T-helper 2 cell (primary cell): ENCODE results near the gene SNED1.

Experiments used
- DNase-seq, 5 experiments: peaks; one replicate each; pipeline versions ENCODE4 v3.0.0 to v3.0.0-alpha.2; 2012 to 2022

SNED1 gene

DNA sequence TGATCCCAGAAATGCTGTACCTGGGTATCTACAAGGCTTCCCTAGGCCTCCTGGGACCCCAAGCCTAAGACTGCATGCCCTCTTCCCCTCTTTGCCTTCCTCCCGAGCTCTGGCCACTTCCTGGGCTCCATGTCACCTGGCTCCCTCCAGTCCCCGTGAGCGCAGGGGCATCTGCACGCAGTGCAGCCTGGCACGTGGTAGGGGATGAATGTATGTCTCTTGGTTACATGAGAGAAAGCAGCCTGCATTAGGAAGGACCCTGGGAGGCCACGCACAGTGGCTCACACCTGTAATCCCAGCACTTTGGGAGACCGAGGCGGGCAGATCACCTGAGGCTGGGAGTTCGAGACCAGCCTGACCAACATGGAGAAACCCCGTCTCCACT lies 135.0 kb downstream of the SNED1 start:
- DNase-seq = no peak

DNA sequence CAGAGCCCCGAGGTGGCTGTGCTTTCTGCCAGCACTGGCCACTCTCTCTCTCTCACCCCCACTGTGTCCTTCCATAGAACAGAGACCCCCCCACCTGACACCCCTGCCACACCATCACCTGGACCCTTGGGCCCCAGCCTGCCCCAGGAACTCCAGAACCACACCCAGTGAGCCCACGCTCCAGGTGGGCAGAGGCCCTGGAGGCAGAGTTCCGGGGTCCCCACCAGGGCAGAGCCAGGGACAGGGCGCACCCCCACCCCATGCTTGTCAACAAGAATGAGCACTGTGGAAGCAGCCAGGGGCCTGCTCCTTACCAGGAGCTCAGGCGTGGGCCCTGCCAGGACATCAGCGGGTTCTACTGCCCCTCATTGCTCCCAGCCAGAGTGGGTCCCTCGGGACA lies 136.3 kb downstream of the SNED1 start:
- DNase-seq = no peak

DNA sequence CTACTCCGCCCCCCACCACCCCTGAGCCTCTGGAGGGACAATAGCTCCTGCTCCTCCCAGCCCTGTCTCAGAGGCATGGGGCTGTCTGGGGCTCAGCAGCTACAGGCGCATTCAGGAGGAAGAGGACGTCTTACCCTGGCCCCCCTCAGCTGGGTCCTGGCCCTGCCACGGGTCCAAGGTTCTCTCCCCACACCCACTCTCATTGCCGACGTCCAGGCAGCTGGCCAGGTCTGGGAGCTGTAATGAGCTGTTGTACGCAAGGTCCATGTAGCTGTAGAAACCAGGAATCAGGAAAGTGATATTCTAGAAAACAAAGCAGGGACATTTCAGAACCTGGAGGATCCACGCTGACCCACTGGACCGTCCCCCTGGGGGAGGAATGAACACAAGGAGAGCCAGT lies 137.3 kb downstream of the SNED1 start:
- DNase-seq = no peak

DNA sequence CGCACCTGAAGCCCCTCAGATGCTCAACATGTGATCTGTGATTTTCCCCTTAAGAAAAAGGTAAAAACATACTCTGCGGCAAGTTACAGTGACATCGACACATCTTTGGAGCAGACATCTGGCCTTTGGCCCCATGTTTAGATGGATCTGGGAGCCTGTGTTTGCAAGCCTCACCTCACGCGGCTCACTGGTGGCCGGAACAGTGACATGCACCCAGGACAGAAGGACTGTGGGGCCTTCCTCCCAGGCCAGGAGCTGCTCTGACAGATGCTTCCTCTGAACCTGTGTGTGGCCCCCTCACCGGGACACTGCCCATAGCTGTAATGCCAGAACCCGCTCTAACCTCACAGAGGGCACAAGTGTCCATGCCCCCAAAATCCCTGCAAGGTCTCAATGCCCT lies 137.8 kb downstream of the SNED1 start:
- DNase-seq = no peak

DNA sequence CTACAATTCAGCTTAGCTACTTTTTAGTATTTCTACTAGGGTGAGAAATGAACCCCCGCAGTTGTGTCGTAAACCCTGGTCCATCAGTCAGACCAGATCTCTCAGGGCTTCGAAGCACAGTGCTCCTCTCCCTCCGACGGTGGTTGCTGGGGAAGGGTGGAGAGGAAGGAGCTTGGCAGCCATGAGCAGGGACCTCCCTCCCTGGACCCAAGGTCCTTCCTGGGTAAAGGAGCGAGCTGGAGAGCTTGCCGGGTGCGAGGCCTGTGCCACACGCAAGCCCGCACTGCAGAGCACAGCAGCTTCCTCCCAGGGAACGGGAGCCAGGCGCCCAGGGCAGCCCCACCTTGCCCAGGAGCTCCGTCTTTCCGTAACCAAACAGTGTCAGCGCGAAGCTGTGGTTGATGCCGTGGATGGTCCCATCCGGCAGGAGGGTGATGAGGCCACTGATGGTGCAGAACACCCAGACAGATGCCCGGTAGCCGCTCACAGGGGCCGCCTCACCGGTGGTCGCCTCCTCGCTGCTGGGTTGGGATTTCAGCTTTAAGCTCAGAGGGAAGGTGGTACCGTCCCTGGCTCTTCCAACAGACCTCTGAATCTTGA lies 138.3 kb downstream of the SNED1 start:
- no peak for DNase-seq

DNA sequence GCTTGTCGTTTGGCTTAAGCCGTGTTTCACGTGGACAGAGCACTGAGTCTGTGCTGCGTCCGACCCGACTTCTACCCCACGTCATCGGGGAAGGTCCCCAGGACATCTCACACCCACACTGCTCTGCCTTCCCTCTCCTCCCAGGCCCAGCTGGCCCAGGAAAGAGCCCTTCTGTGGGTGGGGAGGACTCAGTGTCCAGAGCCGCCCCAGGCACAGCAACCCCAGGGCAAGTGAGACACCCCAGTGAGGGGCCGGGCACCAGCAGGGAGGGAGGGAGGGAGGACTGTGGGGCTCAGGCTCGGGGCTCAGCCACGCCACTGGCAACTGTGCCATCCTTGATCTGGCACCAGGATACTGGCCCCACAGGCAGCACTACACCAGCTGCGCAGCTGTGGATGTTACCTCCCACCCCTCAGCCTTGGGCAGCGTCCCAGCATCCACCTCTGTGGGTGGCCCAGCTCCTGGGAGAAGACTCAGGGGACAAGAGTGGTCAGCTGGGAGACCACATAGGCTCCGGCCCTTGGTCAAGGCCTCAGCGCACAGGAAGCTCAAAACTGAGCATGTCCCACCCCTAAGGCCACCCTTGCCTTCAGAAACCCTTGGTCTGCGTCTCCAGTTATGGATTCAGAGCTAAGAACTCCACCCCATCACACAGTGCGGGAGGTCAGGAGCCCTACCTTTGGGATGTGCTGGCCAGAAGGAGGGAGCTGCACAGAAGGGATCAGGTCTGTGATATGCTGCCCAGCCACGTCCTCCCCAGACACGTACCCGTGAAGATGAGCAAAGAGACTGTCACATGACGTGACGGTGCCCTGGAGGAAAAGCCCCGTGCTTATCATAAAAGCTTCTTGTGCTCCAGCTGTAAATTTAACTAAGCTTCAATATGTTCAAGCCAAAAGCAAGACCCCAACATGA lies 139.1 kb downstream of the SNED1 start:
- DNase-seq = no peak

DNA sequence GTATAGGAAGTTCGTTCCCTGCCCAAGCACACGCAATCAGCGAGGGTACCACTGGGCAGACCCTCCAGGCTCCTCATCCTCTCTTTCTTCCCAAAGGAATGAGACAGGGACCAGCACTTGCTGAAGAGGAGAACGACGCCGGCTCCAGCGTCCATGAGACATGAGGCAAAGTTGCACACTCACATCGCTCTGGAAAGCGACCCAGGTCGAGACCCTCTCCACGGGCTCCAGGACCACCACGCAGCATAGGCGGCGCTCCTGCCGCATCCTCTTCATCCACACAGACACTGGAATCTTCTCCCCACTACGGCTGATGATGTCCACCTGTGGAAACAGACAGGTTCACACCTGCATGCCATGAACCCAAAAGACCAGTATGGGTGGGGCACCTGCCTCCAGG lies 140.1 kb downstream of the SNED1 start:
- DNase-seq = no peak

DNA sequence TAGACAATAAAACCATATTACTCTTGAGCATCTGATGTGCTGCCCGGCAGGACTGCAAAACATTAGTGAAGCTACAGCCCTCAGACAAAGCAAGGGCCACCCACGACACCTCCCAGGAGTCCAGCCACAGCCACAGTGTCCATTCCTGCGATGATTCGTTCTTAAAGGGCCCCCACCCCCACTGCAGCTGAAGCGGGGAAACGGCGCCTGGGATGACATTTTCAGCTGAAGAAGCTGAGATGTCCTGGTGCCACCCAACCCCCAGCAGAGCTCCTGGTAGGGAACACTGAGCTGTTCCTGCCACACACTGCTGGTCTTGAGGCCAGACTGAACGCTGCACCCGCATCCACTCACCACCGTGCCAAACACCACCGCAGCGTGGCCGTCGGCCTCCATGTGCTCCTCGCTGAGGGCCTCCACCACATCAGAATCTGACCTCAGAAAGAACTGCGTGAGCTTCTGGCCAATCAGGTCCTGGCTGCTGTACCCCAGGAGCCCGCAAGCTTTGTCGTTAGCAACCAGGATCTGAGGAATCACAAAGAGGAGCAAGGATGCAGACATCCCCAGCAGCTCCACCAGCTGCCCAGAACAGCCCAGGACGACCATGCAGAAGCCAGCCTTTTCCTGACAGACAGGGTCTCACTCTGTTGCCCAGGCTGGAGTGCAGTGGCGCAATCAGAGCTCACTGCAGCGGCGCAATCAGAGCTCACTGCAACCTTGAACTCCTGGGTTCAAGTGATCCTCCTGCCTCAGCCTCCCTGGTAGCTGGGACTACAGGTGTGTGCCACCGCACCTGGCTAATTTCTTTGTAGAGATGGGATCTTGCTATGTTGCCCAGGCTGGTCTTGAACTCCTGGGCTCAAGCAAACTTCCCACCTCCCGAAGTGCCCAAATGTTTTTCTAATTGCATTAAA lies 141.4 kb downstream of the SNED1 start:
- no peak for DNase-seq

DNA sequence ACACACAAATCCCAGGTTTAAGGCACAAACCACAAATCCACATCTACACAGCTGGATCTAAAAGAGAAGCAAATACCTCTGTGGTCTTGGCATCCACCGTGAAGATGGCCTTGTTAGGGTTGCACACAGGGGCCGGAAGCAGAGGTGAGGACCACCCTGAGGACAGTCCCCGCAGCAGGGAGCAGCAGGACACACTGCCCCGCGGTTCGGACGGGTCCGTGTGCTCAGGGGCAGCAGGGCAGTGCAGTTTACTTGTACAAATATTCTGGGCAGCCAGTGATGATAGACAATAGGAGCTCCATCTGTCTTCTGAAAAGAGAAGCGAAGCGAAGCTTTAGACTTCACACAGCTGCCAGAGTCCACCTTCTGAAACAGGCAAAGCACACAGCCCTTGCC lies 142.0 kb downstream of the SNED1 start:
- DNase-seq = no peak

DNA sequence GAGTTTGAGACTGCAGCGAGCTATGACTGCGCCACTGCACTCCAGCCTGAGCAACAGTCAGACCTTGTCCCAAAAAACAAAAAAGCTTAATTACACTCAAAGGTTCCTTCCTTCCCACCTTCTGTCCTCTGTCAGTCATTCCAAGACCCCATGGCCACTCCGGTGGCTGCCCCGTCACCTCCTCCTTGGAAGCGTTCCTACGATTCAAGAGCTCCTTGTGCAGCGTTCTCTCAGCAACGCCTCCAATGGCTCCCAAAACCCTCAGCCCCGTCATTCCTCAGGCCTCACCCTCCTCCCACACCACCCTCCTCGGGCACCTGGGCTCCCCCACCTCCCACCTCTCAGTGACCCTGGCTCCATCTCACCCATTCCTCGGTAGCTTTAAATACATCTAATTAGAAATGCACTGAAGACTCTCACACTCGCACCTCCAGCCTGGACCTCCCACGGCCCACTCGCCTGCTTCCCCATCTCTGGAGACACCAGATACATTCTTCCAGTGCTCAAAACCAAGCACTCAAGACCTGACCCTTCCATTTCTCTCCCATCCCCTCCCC lies 142.9 kb downstream of the SNED1 start:
- DNase-seq = no peak

DNA sequence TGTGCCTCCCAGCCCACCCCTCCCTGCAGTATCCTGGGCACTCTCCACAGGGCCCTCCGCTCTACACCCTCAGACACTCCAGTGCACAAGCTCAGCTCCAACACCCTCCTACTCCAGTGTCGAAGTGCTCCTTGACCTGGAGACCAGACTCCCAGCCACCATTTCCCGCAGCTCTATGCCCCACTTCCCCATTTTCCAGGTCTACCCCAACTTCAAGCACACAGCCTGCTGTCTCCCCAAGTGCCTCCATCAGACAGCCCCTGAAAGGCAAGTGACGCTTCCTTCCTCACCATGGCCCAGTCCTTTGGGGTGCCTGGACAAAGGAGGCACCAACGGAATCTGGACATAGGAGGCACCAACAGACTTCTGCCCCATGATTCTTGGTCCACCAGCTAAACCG lies 143.6 kb downstream of the SNED1 start:
- DNase-seq = no peak

DNA sequence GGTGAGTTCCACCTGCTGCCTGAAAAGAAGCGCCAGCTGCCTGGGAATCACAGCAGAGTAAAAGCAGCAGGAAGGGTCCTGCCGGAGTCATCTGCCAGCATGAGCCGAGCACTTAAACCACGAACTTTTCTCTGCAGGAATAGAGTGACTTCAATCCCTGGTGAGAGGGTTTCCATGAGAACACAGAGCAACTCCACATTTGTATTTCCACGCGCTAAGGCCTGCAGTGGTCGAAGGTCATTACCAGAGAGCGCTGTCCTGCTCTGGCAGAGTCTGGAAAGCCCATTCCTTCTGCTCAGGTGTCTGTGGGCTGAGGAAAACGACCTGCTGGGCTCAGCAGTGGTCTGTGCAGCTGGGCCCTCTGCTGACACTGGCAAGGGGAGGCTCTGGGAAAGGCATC lies 144.2 kb downstream of the SNED1 start:
- no peak for DNase-seq
